ENCODE measurements around the gene TFDP3. TPM values are rescaled to one million over a fixed set of nuclear protein-coding genes. Genes with fewer than 3 reads are reported as not detected.
A peak's percentile ranks its signal among the peaks of the same experiment; 100 is the strongest.

The TFDP3 gene
- total and polyA plus RNA-seq, 4 donors: not detected

DNA sequence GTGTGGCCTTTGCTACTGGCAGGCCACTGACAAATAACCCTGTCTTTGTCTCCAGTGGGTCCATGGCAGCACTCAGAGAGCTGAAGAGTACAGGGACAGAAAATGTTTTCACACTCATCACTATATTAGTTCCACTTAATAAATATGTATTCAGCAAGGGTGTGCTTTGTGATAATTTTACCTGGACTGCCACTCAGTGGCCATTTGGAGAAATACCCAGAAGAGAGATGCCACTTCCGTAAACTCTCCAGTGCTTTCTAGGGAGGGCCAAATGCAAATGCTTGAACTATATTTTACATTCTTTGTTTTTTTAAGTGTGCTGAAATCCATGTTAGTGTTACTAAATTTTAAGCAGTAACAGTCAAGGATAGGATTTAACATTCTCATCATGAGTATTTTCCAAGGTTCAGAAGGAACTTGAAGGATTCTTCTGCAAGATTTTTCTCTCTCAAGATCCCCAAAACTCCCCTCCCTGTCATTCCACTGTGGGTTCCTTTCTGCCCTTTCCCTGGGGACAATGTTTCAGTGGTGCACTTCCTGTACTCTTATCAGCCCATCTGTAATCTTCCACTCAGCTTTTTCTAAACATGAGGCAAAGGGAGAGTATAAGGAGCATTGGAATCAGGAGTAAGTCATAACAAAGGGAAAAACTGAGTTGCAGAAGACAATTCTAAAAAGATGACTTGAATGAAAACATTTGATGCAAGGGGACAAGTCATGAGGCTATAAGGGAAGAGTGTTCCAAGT, 46.0 kb downstream of the TFDP3 start:
- no peak overlapping the region for H3K4me3 ChIP-seq (ENCODE audit: low read depth, low read length)
- no peaks in the 10 kb centered on the region for H3K36me3 ChIP-seq (ENCODE audit: control insufficient read depth, insufficient read depth, low read length)
- no peak overlapping the region for H3K27ac ChIP-seq (ENCODE audit: low read depth, low read length)
- DNase-seq (ENCODE audit: low read depth in 4 of 6, low spot score in 6 of 6): peak in 3 of 6 donors; percentile 15 to 71 (median 33)
- no CpG with 5 or more reads among the region's 1 CpG for WGBS (ENCODE audit: insufficient coverage)
- no peaks in the 10 kb centered on the region for H3K9me3 ChIP-seq (ENCODE audit: control insufficient read depth, insufficient read depth, low read length)
- peaks cover 3% of the 10 kb centered on the region for H3K27me3 ChIP-seq (ENCODE audit: control insufficient read depth, insufficient read depth, low read length)
- no peaks in the 10 kb centered on the region for H3K4me1 ChIP-seq (ENCODE audit: control insufficient read depth, insufficient read depth, low read length)

Small RNA genes within 50 kb of the gene (small RNA-seq; reads per million reads assigned to genes)
- not detected for gene RNU1-115P (ENCODE audit: low replicate concordance)

Other genes starting within 250 kb of the TFDP3 start
- gene USP26, start 121.2 kb downstream of the TFDP3 start, total RNA-seq: not detected
- gene USP26, start 121.2 kb downstream of the TFDP3 start, polyA plus RNA-seq (ENCODE audit: insufficient read length in 2 of 2): not detected
- 1 to 10 TPM; 7.8 to 8.2 TPM for gene GPC4, start 197.1 kb upstream of the TFDP3 start, total RNA-seq
- gene GPC4, start 197.1 kb upstream of the TFDP3 start, polyA plus RNA-seq (ENCODE audit: insufficient read length in 2 of 2): 10 to 100 TPM; 15.5 to 17.8 TPM

All from spinal cord (tissue), 10 donors.